Left renal pelvis (tissue), 4 donors: ENCODE measurements around the gene TMEM144. TPM values are rescaled to one million over a fixed set of nuclear protein-coding genes. Genes with fewer than 3 reads are reported as not detected.

Source experiments
- DNase-seq, 4 donors: peaks; one replicate each; pipeline ENCODE4 v3.0.0-alpha.2; 2013; ENCODE audit warnings: low read depth in 4 of 4, low spot score in 3 of 4
- polyA plus RNA-seq, 4 donors: library from polyadenylated mRNA; unstranded; fragments of 120-200 nt; gene quantifications; one replicate each; pipeline ENCODE4 v1.2.1, GENCODE V29; 2013; ENCODE audit not compliant: insufficient read length in 4 of 4

The TMEM144 gene
- polyA plus RNA-seq: 1 to 10 TPM; 2.1 to 6.2 (median 5.9) TPM

- peak; percentile 59 to 68 (median 62) for DNase-seq
Observed at GRCh38 chr4:158209825-158210807, at the start of gene TMEM144. TSS of gene TMEM144 (plus strand) at chr4:158210486. CDS start at chr4:158212668, 2,182 bp downstream.

GRCh38 chr4:158161551-158162354, 48.5 kb upstream of the TMEM144 start:
- no peak for DNase-seq

GRCh38 chr4:158162631-158163030, 47.7 kb upstream of the TMEM144 start:
- DNase-seq: no peak

DNA sequence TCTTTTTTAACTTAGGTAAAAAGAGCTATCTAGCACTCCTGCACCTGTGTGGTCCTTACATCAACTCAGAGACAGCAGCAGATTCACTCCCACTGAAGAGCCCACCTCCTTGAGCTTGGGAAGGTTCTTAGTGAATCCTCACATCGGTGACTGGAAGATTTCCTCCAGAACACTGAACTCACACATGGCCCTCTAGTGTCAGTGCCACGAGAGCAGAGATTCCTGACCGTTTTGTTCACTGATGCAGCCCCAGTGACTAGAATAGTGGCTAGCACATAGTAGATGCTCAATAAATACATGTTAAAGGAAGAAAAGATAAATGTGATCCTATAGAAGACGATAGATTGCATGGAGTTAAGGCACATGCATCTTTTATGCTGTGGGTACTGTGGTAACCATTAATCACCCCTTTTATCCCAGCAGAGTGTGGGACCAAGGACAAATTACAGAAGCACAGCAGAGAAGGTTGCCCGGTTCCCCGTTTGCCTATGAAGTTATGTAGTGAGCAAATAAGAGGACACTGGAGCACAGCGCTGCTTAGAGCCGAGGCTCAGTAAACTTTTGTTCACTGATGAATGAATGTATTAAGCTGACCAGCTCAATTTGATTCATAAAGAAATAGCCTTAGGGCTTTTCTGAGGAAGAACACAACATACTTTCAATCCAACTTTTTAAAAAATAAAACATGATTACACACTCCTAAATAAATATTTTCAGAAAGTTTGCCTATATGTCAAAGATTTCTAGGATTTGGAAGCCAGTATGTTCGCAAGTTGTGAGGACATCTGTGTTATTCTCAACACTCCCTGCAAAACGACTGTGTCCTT, 46.1 kb upstream of the TMEM144 start:
- DNase-seq: no peak

- no peak for DNase-seq
Observed at GRCh38 chr4:158164768-158165213, 45.5 kb upstream of the TMEM144 start.

- DNase-seq: no peak
Observed at GRCh38 chr4:158166701-158167100, 43.6 kb upstream of the TMEM144 start.

- DNase-seq: no peak
Observed at GRCh38 chr4:158168606-158169005, 41.7 kb upstream of the TMEM144 start.

- no peak for DNase-seq
Observed at GRCh38 chr4:158169506-158169905, 40.8 kb upstream of the TMEM144 start.

DNA sequence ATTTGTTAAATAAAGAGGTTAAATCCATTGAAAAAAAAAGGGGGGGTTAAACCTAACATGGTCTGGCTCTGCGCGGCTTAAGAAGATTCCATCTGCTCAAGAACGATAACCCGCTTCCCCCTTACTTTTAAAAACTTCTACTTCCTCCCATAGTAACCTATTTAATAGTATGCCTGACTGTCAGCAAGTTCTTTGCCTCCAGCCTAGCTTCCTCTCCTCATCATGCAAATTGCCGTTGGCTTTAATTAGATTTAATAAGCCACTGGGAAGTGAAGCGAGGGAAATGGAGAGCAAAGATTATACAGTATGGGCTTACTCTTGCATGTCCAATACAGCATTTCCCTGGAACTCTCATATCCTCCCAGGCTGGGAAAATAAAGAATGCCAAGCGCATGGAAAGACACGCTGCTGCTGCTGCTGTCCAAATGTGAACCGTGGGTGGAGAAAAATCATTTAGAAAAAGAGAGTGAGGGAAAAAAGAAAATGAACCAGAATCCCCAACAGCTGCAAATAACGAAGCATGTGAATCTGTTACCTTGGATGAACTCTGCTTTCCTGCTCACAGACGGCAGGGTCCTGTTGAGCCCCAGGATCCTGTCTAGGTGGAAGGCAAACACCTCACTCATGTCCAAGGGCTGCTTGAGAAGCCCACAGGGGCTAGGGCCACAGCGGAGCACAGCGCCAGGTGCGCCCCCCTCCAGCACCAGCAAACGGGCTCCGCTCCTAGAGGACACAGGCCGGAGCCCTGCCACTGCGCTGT, 40.2 kb upstream of the TMEM144 start:
- peak in 1 of 4 donors; percentile 25 for DNase-seq

- DNase-seq: no peak
Observed at GRCh38 chr4:158170691-158171561, 39.4 kb upstream of the TMEM144 start.

DNA sequence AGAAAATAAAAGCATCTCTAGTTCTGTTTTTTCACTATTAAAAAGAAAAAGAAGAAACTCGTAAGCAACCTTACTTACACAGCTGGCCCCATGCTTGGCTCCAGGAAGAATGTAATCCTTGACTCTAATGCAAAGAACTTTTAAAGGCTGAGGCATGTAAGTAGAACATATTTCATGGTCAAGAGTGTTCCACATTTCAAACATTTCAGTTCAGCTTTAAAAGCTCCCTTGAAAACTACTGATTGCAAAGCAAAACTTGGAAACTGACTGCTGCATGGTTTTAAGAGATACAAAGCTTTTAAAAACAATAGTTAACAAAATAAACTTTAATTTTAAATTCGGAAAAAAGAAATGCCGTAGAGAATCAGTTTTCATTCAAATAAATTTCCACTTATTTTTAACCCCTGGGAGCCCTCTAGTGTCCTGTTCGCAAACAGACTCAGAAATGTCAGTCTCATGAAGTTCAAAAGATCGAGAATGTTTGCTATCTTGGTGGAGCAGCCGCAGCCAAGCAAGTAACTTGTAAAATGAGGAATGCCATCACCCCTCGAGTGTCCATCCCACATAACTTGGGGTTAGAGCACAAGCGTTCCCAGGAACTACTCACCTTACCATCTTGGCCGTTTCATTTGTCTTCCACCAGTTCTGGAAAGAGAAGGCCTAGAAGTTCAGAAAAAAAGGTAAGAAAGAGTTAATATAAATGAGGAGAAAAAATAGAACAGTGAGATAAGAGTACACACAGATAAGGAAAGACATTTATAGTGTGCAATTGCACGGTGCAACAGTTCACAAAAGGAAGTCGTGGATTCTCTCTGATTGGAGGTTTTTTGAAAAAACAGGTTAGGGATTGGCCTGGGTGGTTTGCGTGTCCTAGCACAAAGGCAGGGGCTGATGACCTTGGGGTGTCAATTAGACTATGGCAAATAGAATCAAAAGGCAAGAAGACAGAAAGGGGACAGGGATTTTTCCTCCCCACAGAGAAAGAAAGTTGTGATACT, 37.7 kb upstream of the TMEM144 start, which contains the start of gene GASK1B:
TSS of gene GASK1B (minus strand) at position 765 of the 998 bp plus-strand sequence. CDS start 1,650 bp downstream, outside the sequence.
- no peak for DNase-seq

GRCh38 chr4:158176108-158176507, 34.2 kb upstream of the TMEM144 start:
- no peak for DNase-seq

DNA sequence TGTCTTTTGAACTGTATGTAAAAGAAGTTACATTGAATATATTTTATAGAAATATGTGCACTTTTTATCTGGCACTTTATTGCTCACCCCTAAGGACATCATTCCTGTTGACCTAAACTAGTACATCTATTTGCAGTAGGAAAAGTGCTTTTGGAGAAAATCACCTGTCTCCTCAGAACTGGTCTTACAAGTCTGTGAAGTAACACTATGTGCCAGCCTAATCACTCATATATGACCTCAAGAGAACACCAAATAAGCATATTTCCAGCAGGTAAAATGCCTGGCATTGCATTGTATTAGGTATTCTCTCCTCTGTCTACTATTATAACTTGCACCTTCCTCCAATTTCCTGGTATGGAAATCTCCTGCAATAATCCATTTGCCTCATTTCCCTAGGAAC, 33.5 kb upstream of the TMEM144 start:
- DNase-seq: no peak

DNA sequence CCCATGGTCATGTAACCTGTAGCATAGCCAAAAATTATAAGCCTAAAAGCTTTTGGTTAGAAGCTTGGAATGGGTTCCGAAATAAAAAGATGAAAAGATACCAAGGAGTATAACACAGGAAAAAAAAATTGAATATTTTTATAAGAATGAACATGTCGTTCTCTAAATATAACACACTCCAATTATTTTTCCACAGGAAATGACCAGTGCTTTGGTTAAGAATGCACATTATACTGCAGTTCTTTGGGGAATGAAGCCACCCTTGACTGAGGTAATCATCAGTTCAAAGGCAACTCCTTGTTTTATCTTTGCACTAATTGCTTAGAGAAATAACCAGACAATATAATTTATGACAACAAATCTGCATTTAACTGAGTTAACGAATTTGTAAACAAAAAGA, 30.8 kb upstream of the TMEM144 start:
- no peak for DNase-seq

GRCh38 chr4:158181906-158182305, 28.4 kb upstream of the TMEM144 start:
- no peak for DNase-seq

DNA sequence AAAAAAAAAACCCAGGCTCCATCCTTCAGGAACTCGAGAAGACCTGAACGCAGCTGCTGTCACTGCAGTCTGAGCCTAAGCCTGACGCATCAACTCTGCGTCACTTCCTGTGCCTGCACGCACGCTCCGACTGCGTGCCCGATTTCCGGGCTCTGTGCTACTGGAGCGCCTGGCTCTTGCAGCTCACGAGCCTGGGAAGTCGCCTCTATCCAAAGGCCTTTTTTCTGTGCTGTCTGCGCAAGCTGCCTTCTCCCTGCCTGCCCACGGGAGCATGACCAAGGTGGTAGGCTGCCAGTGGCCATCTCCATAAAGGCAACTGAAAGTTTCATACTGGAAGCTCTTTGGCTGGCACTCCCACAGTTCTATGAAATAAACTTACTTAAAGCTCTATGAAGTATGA, 27.6 kb upstream of the TMEM144 start:
- no peak for DNase-seq

DNA sequence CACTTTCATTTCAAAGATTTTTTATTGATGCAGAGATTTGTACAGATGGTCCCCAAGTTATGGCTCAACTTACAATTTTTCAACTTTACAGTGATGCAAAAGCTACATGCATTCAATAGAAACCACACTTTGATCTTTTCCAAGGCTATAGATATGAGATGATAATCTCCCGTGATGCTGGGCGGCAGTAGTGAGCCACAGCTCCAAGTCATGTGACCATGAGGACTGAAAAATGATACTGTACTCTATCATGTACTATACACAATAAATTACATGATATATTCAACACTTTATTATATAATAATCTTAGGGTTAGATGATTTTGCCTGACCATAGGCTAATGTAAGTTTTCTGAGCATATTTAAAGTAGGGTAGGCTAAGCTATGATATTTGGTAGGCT, 23.5 kb upstream of the TMEM144 start:
- no peak for DNase-seq
